ENCODE results near the gene SLC35A3.

DNA sequence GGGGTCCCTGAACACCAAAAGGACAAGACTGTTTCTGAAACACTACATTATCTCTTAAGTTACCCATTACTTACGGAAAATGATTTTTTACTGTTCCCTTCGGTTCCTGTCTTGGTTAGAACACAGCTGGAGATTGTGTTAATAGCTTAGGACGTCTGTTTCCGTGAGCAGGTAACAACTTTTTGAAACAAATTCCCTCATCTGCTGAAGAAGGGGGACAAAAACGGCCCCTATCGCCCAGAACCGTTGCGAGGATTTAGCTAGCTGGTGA, 67.8 kb downstream of the SLC35A3 start:
- TF ChIP-seq, protein P1, sequence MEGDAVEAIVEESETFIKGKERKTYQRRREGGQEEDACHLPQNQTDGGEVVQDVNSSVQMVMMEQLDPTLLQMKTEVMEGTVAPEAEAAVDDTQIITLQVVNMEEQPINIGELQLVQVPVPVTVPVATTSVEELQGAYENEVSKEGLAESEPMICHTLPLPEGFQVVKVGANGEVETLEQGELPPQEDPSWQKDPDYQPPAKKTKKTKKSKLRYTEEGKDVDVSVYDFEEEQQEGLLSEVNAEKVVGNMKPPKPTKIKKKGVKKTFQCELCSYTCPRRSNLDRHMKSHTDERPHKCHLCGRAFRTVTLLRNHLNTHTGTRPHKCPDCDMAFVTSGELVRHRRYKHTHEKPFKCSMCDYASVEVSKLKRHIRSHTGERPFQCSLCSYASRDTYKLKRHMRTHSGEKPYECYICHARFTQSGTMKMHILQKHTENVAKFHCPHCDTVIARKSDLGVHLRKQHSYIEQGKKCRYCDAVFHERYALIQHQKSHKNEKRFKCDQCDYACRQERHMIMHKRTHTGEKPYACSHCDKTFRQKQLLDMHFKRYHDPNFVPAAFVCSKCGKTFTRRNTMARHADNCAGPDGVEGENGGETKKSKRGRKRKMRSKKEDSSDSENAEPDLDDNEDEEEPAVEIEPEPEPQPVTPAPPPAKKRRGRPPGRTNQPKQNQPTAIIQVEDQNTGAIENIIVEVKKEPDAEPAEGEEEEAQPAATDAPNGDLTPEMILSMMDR (IDR thresholded peaks at IDR 0.05 in 4 of 5, conservative IDR thresholded peaks at IDR 0.05 in 1 of 5) = no peak
- no peak for TF ChIP-seq POLR2A (IDR thresholded peaks at IDR 0.05)

Data from gastrocnemius medialis (tissue), 4 donors.